Mucosa of rectum (tissue), 2 donors: Measurements from ENCODE around the gene DNAL1.

ENCODE experiments used
- H3K27ac ChIP-seq, 2 donors: one replicate each; pipeline ENCODE4 v1.7.0; 2013; ENCODE audit warnings: inconsistent platforms in 2 of 2, low read depth in 2 of 2, low read length in 2 of 2
- H3K27me3 ChIP-seq, 2 donors: one replicate each; pipeline ENCODE4 v1.7.0; 2013; ENCODE audit warnings: low read length in 2 of 2; ENCODE audit not compliant: control insufficient read depth in 2 of 2, insufficient read depth in 2 of 2
- H3K36me3 ChIP-seq, 2 donors: one replicate each; pipeline ENCODE4 v1.7.0; 2013; ENCODE audit warnings: low read length in 2 of 2; ENCODE audit not compliant: control insufficient read depth in 2 of 2, insufficient read depth in 2 of 2
- H3K4me1 ChIP-seq, 2 donors: one replicate each; pipeline ENCODE4 v1.7.0; 2013; ENCODE audit warnings: low read length in 2 of 2, mild to moderate bottlenecking in 1 of 2; ENCODE audit not compliant: control insufficient read depth in 2 of 2, insufficient read depth in 2 of 2
- H3K4me3 ChIP-seq, 2 donors: one replicate each; pipeline ENCODE4 v1.7.0; 2013; ENCODE audit warnings: low read length in 2 of 2
- H3K9ac ChIP-seq, 2 donors: one replicate each; pipeline ENCODE4 v1.7.0; 2013; ENCODE audit warnings: low read length in 2 of 2, low read depth in 1 of 2, mild to moderate bottlenecking in 1 of 2
- H3K9me3 ChIP-seq, 2 donors: one replicate each; pipeline ENCODE4 v1.7.0; 2013; ENCODE audit warnings: low read length in 2 of 2; ENCODE audit not compliant: control insufficient read depth in 2 of 2
- donor health status: healthy.
- donor health status: Normal muscosa, but diverticular disease.

The DNAL1 gene

DNA sequence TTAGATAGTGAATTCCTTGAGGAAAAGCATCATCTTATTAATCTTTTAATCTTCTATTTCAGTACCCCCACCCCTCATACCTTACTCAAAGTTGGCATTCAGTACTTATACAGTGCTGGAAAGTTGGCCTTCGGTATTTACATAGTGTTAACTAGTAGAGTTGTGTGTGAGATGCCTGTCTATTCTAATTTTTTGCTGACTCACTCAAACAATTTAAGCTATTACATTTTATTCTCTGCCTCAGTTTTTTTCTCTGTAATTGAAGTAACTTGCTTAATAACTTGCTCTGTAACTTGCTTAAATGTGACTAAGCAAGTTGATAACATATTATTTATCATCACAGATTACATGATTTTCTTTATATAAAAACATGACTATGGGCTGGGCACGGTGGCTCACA is 20.3 kb downstream of the DNAL1 start:
- Histone ChIP-seq H3K9ac (no peak overlapping the region), H3K9me3 (no peaks in the 10 kb centered on the region), H3K4me1 (no peaks in the 10 kb centered on the region), H3K27me3 (no peaks in the 10 kb centered on the region), H3K36me3 (no peaks in the 10 kb centered on the region), H3K4me3 (no peak overlapping the region), H3K27ac (no peak overlapping the region)

GRCh38 chr14:73666583-73666982 is 21.8 kb downstream of the DNAL1 start:
- Histone ChIP-seq H3K9me3 (no peaks in the 10 kb centered on the region), H3K36me3 (no peaks in the 10 kb centered on the region), H3K4me3 (no peak overlapping the region), H3K4me1 (no peaks in the 10 kb centered on the region), H3K27me3 (no peaks in the 10 kb centered on the region), H3K27ac (no peak overlapping the region), H3K9ac (no peak overlapping the region)

DNA sequence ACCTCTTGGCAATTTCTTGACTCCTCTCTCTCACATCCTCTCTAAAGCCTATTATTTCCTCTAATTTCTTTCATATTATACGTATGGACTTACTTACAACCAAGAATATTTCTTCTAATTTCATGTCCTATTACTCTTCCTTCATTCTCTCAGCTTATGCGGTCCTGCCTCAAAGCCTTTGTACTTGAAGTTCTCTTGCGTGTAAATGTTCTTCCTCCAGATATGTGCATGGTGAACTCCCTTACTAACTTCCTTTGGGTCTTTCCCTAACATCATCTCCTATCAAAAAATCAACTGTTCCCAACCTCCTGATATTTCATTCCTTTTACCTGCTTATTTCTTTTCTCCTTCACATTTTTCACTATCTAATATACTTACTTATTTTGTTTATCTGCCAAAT is 23.1 kb downstream of the DNAL1 start:
- Histone ChIP-seq H3K27ac (no peak overlapping the region), H3K4me3 (no peak overlapping the region), H3K4me1 (no peaks in the 10 kb centered on the region), H3K9ac (no peak overlapping the region), H3K27me3 (no peaks in the 10 kb centered on the region), H3K9me3 (no peaks in the 10 kb centered on the region), H3K36me3 (no peaks in the 10 kb centered on the region)

DNA sequence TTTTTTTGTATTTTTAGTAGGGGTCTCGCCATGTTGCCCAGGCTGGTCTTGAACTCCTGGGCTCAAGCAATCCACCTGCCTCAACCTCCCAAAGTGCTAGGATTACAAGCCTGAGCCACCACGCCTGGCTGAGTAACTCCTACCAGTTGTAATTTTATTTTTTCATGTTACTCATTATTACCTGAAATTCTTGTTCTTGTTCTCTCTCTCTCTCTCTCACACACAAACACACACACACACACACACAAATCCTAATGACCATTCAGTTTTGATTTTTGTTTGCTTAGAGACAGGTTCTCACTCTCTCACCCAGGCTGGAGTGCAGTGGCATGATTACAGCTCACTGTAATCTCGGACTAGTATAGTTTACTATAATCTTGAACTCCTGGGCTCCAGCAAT is 30.2 kb downstream of the DNAL1 start:
- Histone ChIP-seq H3K27ac (no peak overlapping the region), H3K9ac (no peak overlapping the region), H3K4me3 (no peak overlapping the region), H3K4me1 (no peaks in the 10 kb centered on the region), H3K27me3 (no peaks in the 10 kb centered on the region), H3K36me3 (no peaks in the 10 kb centered on the region), H3K9me3 (no peaks in the 10 kb centered on the region)

DNA sequence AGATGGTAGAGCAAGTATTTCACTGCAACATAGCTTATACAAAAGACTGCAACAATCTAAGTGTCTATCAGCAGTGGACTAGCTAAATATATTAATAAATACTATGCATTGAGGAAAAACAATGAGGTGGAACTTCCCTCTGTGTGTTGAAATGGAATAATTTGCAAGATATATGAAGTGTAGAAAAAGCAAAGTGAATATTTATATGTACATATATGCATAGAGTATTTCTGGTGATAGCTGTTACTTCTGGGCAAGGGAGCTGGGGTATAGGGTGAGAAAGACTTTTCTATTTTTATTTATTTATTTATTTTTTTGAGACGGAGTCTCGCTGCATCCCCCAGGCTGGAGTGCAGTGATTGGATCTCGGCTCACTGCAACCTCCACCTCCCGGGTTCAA is 33.9 kb downstream of the DNAL1 start:
- no peaks in the 10 kb centered on the region for H3K27me3 ChIP-seq
- no peak overlapping the region for H3K4me3 ChIP-seq
- H3K36me3 ChIP-seq, result no peaks in the 10 kb centered on the region
- no peaks in the 10 kb centered on the region for H3K4me1 ChIP-seq
- H3K9me3 ChIP-seq, result no peaks in the 10 kb centered on the region
- no peak overlapping the region for H3K27ac ChIP-seq
- H3K9ac ChIP-seq, result no peak overlapping the region

GRCh38 chr14:73680821-73681220 is 36.0 kb downstream of the DNAL1 start:
- Histone ChIP-seq H3K27ac (no peak overlapping the region), H3K9me3 (no peaks in the 10 kb centered on the region), H3K4me3 (no peak overlapping the region), H3K4me1 (no peaks in the 10 kb centered on the region), H3K27me3 (no peaks in the 10 kb centered on the region), H3K36me3 (no peaks in the 10 kb centered on the region), H3K9ac (no peak overlapping the region)

GRCh38 chr14:73684627-73685026 is 39.8 kb downstream of the DNAL1 start:
- Histone ChIP-seq H3K9ac (no peak overlapping the region), H3K27ac (no peak overlapping the region)

DNA sequence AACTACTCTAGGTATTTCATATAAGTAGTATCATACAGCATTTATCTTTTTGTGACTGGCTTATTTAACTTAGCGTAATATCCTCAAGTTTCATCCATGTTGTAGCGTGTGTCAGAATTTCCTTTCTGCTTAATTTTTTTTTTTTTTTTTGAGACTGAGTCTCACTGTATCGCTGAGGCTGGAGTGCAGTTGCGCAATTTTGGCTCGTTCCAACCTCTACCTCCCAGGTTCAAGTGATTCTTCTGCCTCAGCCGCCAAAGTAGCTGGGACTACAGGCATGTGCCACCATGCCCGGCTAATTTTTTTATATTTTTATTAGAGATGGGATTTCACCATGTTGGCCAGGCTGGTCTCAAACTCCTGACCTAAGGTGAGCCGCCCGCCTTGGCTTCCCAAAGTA is 40.5 kb downstream of the DNAL1 start:
- Histone ChIP-seq H3K27ac (no peak overlapping the region), H3K36me3 (no peaks in the 10 kb centered on the region), H3K27me3 (no peaks in the 10 kb centered on the region)

More at GRCh38 chr14:73684627-73685026, 39.8 kb downstream of the DNAL1 start:
- Histone ChIP-seq H3K36me3 (no peaks in the 10 kb centered on the region), H3K4me3 (no peak overlapping the region), H3K4me1 (no peaks in the 10 kb centered on the region), H3K9me3 (no peaks in the 10 kb centered on the region), H3K27me3 (no peaks in the 10 kb centered on the region)

GRCh38 chr14:73686901-73687300 is 42.1 kb downstream of the DNAL1 start:
- H3K27ac ChIP-seq, result no peak overlapping the region
- no peaks in the 10 kb centered on the region for H3K27me3 ChIP-seq
- no peaks in the 10 kb centered on the region for H3K9me3 ChIP-seq
- H3K9ac ChIP-seq, result no peak overlapping the region
- no peaks in the 10 kb centered on the region for H3K36me3 ChIP-seq
- H3K4me1 ChIP-seq, result no peaks in the 10 kb centered on the region
- H3K4me3 ChIP-seq, result no peak overlapping the region

More for the DNA sequence above, 40.5 kb downstream of the DNAL1 start:
- H3K9ac ChIP-seq, result no peak overlapping the region
- H3K4me1 ChIP-seq, result no peaks in the 10 kb centered on the region
- no peaks in the 10 kb centered on the region for H3K9me3 ChIP-seq
- H3K4me3 ChIP-seq, result no peak overlapping the region

GRCh38 chr14:73694083-73694482 is 49.3 kb downstream of the DNAL1 start:
- Histone ChIP-seq H3K27ac (no peak overlapping the region), H3K9me3 (no peaks in the 10 kb centered on the region), H3K36me3 (no peaks in the 10 kb centered on the region), H3K4me1 (no peaks in the 10 kb centered on the region), H3K9ac (no peak overlapping the region), H3K27me3 (no peaks in the 10 kb centered on the region), H3K4me3 (no peak overlapping the region)

- H3K9ac ChIP-seq, result no peak overlapping the region
- no peaks in the 10 kb centered on the region for H3K27me3 ChIP-seq
- no peak overlapping the region for H3K27ac ChIP-seq
- H3K36me3 ChIP-seq, result no peaks in the 10 kb centered on the region
- H3K4me3 ChIP-seq, result no peak overlapping the region
- H3K4me1 ChIP-seq, result no peaks in the 10 kb centered on the region
- H3K9me3 ChIP-seq, result no peaks in the 10 kb centered on the region
Measured at GRCh38 chr14:73695082-73695481, 50.3 kb downstream of the DNAL1 start.
